T-cell (primary cell): Measurements from ENCODE around the gene MARS1. TPM values are rescaled to one million over a fixed set of nuclear protein-coding genes. Genes with fewer than 3 reads are reported as not detected.
A peak's percentile ranks its signal among the peaks of the same experiment; 100 is the strongest.
"Not testable (repeated sequence)": the region's sequence is repeated elsewhere in the genome, so short reads cannot be mapped to it uniquely, and the experiment has no call there.

Experiments used
- ATAC-seq, 4 experiments: fragments of 200-7000 bp in 3 of 4; fragments of 150-1000 bp in 1 of 4; cut with Tn5 transposase; replicated peaks in 1 of 4; 1 replicate in 3 of 4; 2 replicates in 1 of 4; pipeline ENCODE4 v1.10.0; 2021; ENCODE audit warnings: moderate library complexity in 3 of 4, mild to moderate bottlenecking in 2 of 4, moderate number of reproducible peaks in 1 of 4
- CTCF ChIA-PET, 2 donors: fragments of 300-600 bp; sonication (Branson Sonifier 250); formaldehyde crosslinking; loops; one replicate each; lab custom pipeline; 2022; ENCODE audit warnings: antibody characterized with exemption in 2 of 2; lab: Charles Lee
- POLR2A ChIA-PET, 2 donors: fragments of 300-600 bp; sonication (Branson Sonifier 250); formaldehyde crosslinking; loops; one replicate each; lab custom pipeline; 2022; ENCODE audit warnings: antibody characterized with exemption in 2 of 2; lab: Charles Lee
- DNase-seq, 35 experiments: peaks; one replicate each; pipeline versions ENCODE4 v3.0.0 to v3.0.0-alpha.2; 2013 to 2023
- H3K27ac ChIP-seq: one replicate; pipeline ENCODE4 v1.5.1; 2013; ENCODE audit warnings: low read length
- H3K27me3 ChIP-seq, 2 experiments: replicated peaks in 1 of 2; 1 replicate in 1 of 2; 2 replicates in 1 of 2; pipeline versions ENCODE4 v1.6.1 to v1.7.0; 2013; ENCODE audit warnings: low read length in 1 of 2, mixed read lengths in 1 of 2; ENCODE audit not compliant: control insufficient read depth in 2 of 2, insufficient read depth in 2 of 2; ENCODE audit errors: extremely low read depth in 1 of 2
- H3K36me3 ChIP-seq, 2 donors: 1 replicate in 1 of 2; 2 replicates in 1 of 2; pipeline versions ENCODE4 v1.6.1 to v1.7.0; 2013; ENCODE audit warnings: low read length in 1 of 2; ENCODE audit not compliant: control insufficient read depth in 2 of 2, insufficient read depth in 1 of 2; ENCODE audit errors: extremely low read depth in 1 of 2
- H3K4me1 ChIP-seq, 2 experiments: 1 replicate in 1 of 2; 2 replicates in 1 of 2; pipeline versions ENCODE4 v1.6.1 to v1.7.0; 2013; ENCODE audit warnings: low read length in 2 of 2, mixed read lengths in 1 of 2; ENCODE audit not compliant: insufficient read depth in 2 of 2, control insufficient read depth in 1 of 2; ENCODE audit errors: extremely low read depth in 1 of 2
- H3K4me3 ChIP-seq, 2 donors: 1 replicate in 1 of 2; 2 replicates in 1 of 2; pipeline versions ENCODE4 v1.5.1 to v1.7.0; 2013; ENCODE audit warnings: mild to moderate bottlenecking in 2 of 2, low read length in 1 of 2, moderate library complexity in 1 of 2; ENCODE audit not compliant: control insufficient read depth in 1 of 2; ENCODE audit errors: extremely low read depth in 1 of 2
- H3K9me3 ChIP-seq: 2 replicates; pipeline ENCODE4 v1.7.0; 2013
- H3K27ac Mint-ChIP-seq, 2 donors: one replicate each; pipeline ENCODE4 v1.8.0; 2020 to 2021; ENCODE audit warnings: mild to moderate bottlenecking in 2 of 2, mixed read lengths in 2 of 2
- H3K27me3 Mint-ChIP-seq, 2 donors: one replicate each; pipeline ENCODE4 v1.8.0; 2021 to 2022; ENCODE audit warnings: mixed read lengths in 2 of 2
- H3K36me3 Mint-ChIP-seq: one replicate; pipeline ENCODE4 v1.8.0; 2021; ENCODE audit warnings: mixed read lengths
- H3K4me1 Mint-ChIP-seq, 3 donors: one replicate each; pipeline ENCODE4 v1.8.0; 2020 to 2022; ENCODE audit warnings: mixed read lengths in 3 of 3, mild to moderate bottlenecking in 1 of 3
- H3K4me3 Mint-ChIP-seq, 3 donors: one replicate each; pipeline ENCODE4 v1.8.0; 2020 to 2022; ENCODE audit warnings: mild to moderate bottlenecking in 3 of 3, mixed read lengths in 3 of 3, moderate library complexity in 3 of 3
- H3K9me3 Mint-ChIP-seq, 3 donors: one replicate each; pipeline ENCODE4 v1.8.0; 2020 to 2022; ENCODE audit warnings: mixed read lengths in 3 of 3
- whole genome bisulfite sequencing: methylation state at CpG from one replicate; pipeline ENCODE4 v1.1.5; 2013; ENCODE audit warnings: missing lambda C conversion rate; ENCODE audit not compliant: insufficient coverage; 5-methylcytosine and 5-hydroxymethylcytosine counted together
- total RNA-seq, 35 experiments: library from RNA in 6 of 35; stranded (reverse) in 6 of 35; fragments of 120-200 nt in 1 of 35; gene quantifications; one replicate each; pipeline versions ENCODE4 v1.2.1 to v1.2.4 and lab custom pipeline; 2013 to 2026

MARS1 gene
- total RNA-seq, 5 donors from 2014 or later (not counting 1 experiment from before 2014, with no cell fraction given) = 167 to 350 (median 320) TPM

GRCh38 chr12:57506541-57506940 lies 18.7 kb downstream of the MARS1 start:
- POLR2A ChIA-PET = interaction anchor here in 1 of 2 donors (0.7 kb wide), 1 partner anchor 923 kb away, joined by 11 read pairs; no protein-coding TSS in a partner anchor
- not testable (repeated sequence) for ATAC-seq, H3K27ac Mint-ChIP-seq, H3K4me1 ChIP-seq, H3K27me3 Mint-ChIP-seq, H3K4me3 ChIP-seq, H3K4me1 Mint-ChIP-seq, H3K4me3 Mint-ChIP-seq, DNase-seq, H3K27me3 ChIP-seq, H3K9me3 ChIP-seq, H3K27ac ChIP-seq, H3K9me3 Mint-ChIP-seq
- no CpG with 5 or more reads among the region's 4 CpGs for WGBS
- peaks cover 9 to 68% of the 10 kb centered on the region in 2 donors for H3K36me3 ChIP-seq
- peaks cover 30% of the 10 kb centered on the region for H3K36me3 Mint-ChIP-seq
- CTCF ChIA-PET = interaction anchor here (0.6 to 0.7 kb wide), 2 partner anchors 273 to 737 kb away, joined by 3 to 5 read pairs; no protein-coding TSS in a partner anchor

GRCh38 chr12:57507796-57508195 lies 19.9 kb downstream of the MARS1 start:
- not testable (repeated sequence) for H3K27ac Mint-ChIP-seq

GRCh38 chr12:57511161-57511560 lies 23.3 kb downstream of the MARS1 start:
- H3K27ac ChIP-seq = no peak overlapping the region

More at GRCh38 chr12:57507796-57508195, 19.9 kb downstream of the MARS1 start:
- peaks cover 11 to 70% of the 10 kb centered on the region in 2 donors for H3K36me3 ChIP-seq
- H3K4me3 ChIP-seq, H3K27me3 Mint-ChIP-seq, H3K4me1 Mint-ChIP-seq, CTCF ChIA-PET, H3K9me3 Mint-ChIP-seq, H3K4me1 ChIP-seq, ATAC-seq, H3K27me3 ChIP-seq, H3K9me3 ChIP-seq, DNase-seq, POLR2A ChIA-PET, H3K27ac ChIP-seq, H3K4me3 Mint-ChIP-seq: not testable (repeated sequence)
- peaks cover 36% of the 10 kb centered on the region for H3K36me3 Mint-ChIP-seq
- no CpG with 5 or more reads among the region's 28 CpGs for WGBS

GRCh38 chr12:57511588-57512325 lies 23.9 kb downstream of the MARS1 start:
- no peak for ATAC-seq
- Histone ChIP-seq H3K27me3 (no peaks in the 10 kb centered on the region), H3K9me3 (no peaks in the 10 kb centered on the region), H3K27ac (peak overlapping the region; percentile 6), H3K36me3 (peaks cover 7 to 71% of the 10 kb centered on the region in 2 donors), H3K4me3 (no peak overlapping the region), H3K4me1 (no peaks in the 10 kb centered on the region)
- H3K9me3 Mint-ChIP-seq = no peaks in the 10 kb centered on the region
- no peak for DNase-seq
- H3K27me3 Mint-ChIP-seq = no peaks in the 10 kb centered on the region
- H3K27ac Mint-ChIP-seq = peak overlapping the region; percentile 41 to 62
- WGBS = no CpG with 5 or more reads among the region's 7 CpGs
- ChIA-PET POLR2A (interaction anchor here in 1 of 2 donors (0.7 to 1.0 kb wide), 2 partner anchors 8 kb away, joined by 3 read pairs; partner anchors contain the start of gene DDIT3), CTCF (no interaction called here)
- H3K36me3 Mint-ChIP-seq = peaks cover 47% of the 10 kb centered on the region
- H3K4me1 Mint-ChIP-seq = peaks cover 0 to under 1% (median 0%) of the 10 kb centered on the region in 3 donors
- H3K4me3 Mint-ChIP-seq = no peak overlapping the region

More at GRCh38 chr12:57511161-57511560, 23.3 kb downstream of the MARS1 start:
- peaks cover 7 to 69% of the 10 kb centered on the region in 2 donors for H3K36me3 ChIP-seq
- Mint-ChIP-seq H3K27me3 (no peaks in the 10 kb centered on the region), H3K4me1 (no peaks in the 10 kb centered on the region), H3K9me3 (no peaks in the 10 kb centered on the region), H3K4me3 (no peak overlapping the region), H3K27ac (peak overlapping the region in 1 of 2 donors; percentile 34), H3K36me3 (peaks cover 48% of the 10 kb centered on the region)
- no peak for ATAC-seq
- CTCF ChIA-PET = no interaction called here
- no peaks in the 10 kb centered on the region for H3K27me3 ChIP-seq
- 98% methylated on average over 4 of the region's 4 CpGs for WGBS
- no peaks in the 10 kb centered on the region for H3K9me3 ChIP-seq
- no peak for DNase-seq
- no peaks in the 10 kb centered on the region for H3K4me1 ChIP-seq
- no peak overlapping the region for H3K4me3 ChIP-seq
- POLR2A ChIA-PET = interaction anchor here in 1 of 2 donors (0.7 kb wide), 1 partner anchor 9 kb away, joined by 3 read pairs; no protein-coding TSS in a partner anchor

GRCh38 chr12:57512665-57513064 lies 24.8 kb downstream of the MARS1 start:
- Histone ChIP-seq H3K9me3 (no peaks in the 10 kb centered on the region), H3K4me3 (no peak overlapping the region), H3K27ac (no peak overlapping the region), H3K4me1 (no peaks in the 10 kb centered on the region), H3K36me3 (peaks cover 7 to 80% of the 10 kb centered on the region in 2 donors), H3K27me3 (no peaks in the 10 kb centered on the region)
- ChIA-PET CTCF (no interaction called here), POLR2A (interaction anchor here in 1 of 2 donors (0.9 to 1.3 kb wide), 3 partner anchors 8 to 54 kb away, joined by 3 read pairs; partner anchors contain the start of gene DDIT3)
- no peak for ATAC-seq
- H3K27ac Mint-ChIP-seq = peak overlapping the region; percentile 48 to 62
- no peak for DNase-seq
- H3K4me1 Mint-ChIP-seq = peaks cover 4 to 7% (median 6%) of the 10 kb centered on the region in 3 donors
- H3K36me3 Mint-ChIP-seq = peaks cover 56% of the 10 kb centered on the region
- no peak overlapping the region for H3K4me3 Mint-ChIP-seq
- H3K9me3 Mint-ChIP-seq = no peaks in the 10 kb centered on the region
- H3K27me3 Mint-ChIP-seq = no peaks in the 10 kb centered on the region
- 92% methylated on average over 6 of the region's 6 CpGs for WGBS

GRCh38 chr12:57513266-57513665 lies 25.4 kb downstream of the MARS1 start:
- Mint-ChIP-seq H3K4me1 (peaks cover 10 to 11% (median 11%) of the 10 kb centered on the region in 3 donors), H3K27ac (no peak overlapping the region), H3K36me3 (peaks cover 61% of the 10 kb centered on the region), H3K9me3 (no peaks in the 10 kb centered on the region), H3K4me3 (no peak overlapping the region), H3K27me3 (no peaks in the 10 kb centered on the region)
- CTCF ChIA-PET = interaction anchor here in 1 of 2 donors (0.7 to 1.0 kb wide), 2 partner anchors 57 to 229 kb away, joined by 4 to 6 read pairs; no protein-coding TSS in a partner anchor
- Histone ChIP-seq H3K9me3 (no peaks in the 10 kb centered on the region), H3K36me3 (peaks cover 7 to 81% of the 10 kb centered on the region in 2 donors), H3K4me3 (no peak overlapping the region), H3K27me3 (no peaks in the 10 kb centered on the region), H3K27ac (no peak overlapping the region), H3K4me1 (peaks cover 0 to 1% of the 10 kb centered on the region in 2 experiments)
- ATAC-seq (no peak), DNase-seq (no peak)
- POLR2A ChIA-PET = interaction anchor here (0.6 to 1.3 kb wide), 4 partner anchors 9 to 54 kb away, joined by 3 to 17 read pairs (median 4); no protein-coding TSS in a partner anchor
- no CpG with 5 or more reads among the region's 5 CpGs for WGBS
